Muscle layer of colon (tissue), 2 donors: Measurements from ENCODE around the gene BMP7.

Source experiments
- H3K27ac ChIP-seq: one replicate; pipeline ENCODE4 v1.7.0; 2013; ENCODE audit warnings: low read depth, mild to moderate bottlenecking, low read length, moderate library complexity
- H3K27me3 ChIP-seq, 2 donors: one replicate each; pipeline ENCODE4 v1.7.0; 2013; ENCODE audit warnings: low read length in 2 of 2, mild to moderate bottlenecking in 2 of 2; ENCODE audit not compliant: insufficient read depth in 2 of 2, control insufficient read depth in 1 of 2
- H3K36me3 ChIP-seq: one replicate; pipeline ENCODE4 v1.7.0; 2013; ENCODE audit warnings: mild to moderate bottlenecking, low read length; ENCODE audit not compliant: insufficient read depth
- H3K4me1 ChIP-seq: one replicate; pipeline ENCODE4 v1.7.0; 2013; ENCODE audit warnings: mild to moderate bottlenecking, low read length; ENCODE audit not compliant: insufficient read depth
- H3K4me3 ChIP-seq, 2 donors: one replicate each; pipeline ENCODE4 v1.7.0; 2013; ENCODE audit warnings: low read length in 2 of 2, low read depth in 1 of 2, mild to moderate bottlenecking in 1 of 2, moderate library complexity in 1 of 2
- H3K9ac ChIP-seq: one replicate; pipeline ENCODE4 v1.7.0; 2013; ENCODE audit warnings: low read length
- H3K9me3 ChIP-seq: one replicate; pipeline ENCODE4 v1.7.0; 2013; ENCODE audit warnings: mild to moderate bottlenecking, low read length
- donor health status: abdominal sarcoma.
- donor health status: Adenocarcinoma of cecum.

Gene BMP7

GRCh38 chr20:57123504-57123903 is 142.9 kb downstream of the BMP7 start:
- no peaks in the 10 kb centered on the region for H3K4me1 ChIP-seq
- H3K36me3 ChIP-seq: no peaks in the 10 kb centered on the region
- no peak overlapping the region for H3K27ac ChIP-seq
- no peaks in the 10 kb centered on the region for H3K27me3 ChIP-seq
- no peaks in the 10 kb centered on the region for H3K9me3 ChIP-seq
- no peak overlapping the region for H3K4me3 ChIP-seq
- no peak overlapping the region for H3K9ac ChIP-seq

- Histone ChIP-seq H3K4me1 (no peaks in the 10 kb centered on the region), H3K4me3 (no peak overlapping the region), H3K36me3 (no peaks in the 10 kb centered on the region), H3K27me3 (no peaks in the 10 kb centered on the region), H3K9ac (no peak overlapping the region), H3K9me3 (no peaks in the 10 kb centered on the region), H3K27ac (no peak overlapping the region)
Measured at GRCh38 chr20:57122536-57123489, 143.6 kb downstream of the BMP7 start.

- no peak overlapping the region for H3K27ac ChIP-seq
- no peak overlapping the region for H3K9ac ChIP-seq
- H3K36me3 ChIP-seq: no peaks in the 10 kb centered on the region
Measured at GRCh38 chr20:57118964-57119363, 147.5 kb downstream of the BMP7 start.

More at GRCh38 chr20:57118964-57119363, 147.5 kb downstream of the BMP7 start:
- Histone ChIP-seq H3K9me3 (no peaks in the 10 kb centered on the region), H3K27me3 (no peaks in the 10 kb centered on the region), H3K4me3 (no peak overlapping the region), H3K4me1 (no peaks in the 10 kb centered on the region)
